Ovary (tissue), 3 donors: ENCODE measurements around the gene NEDD4.

ENCODE experiments used
- EP300 ChIP-seq: sonication (generic); formaldehyde crosslinking; IDR thresholded peaks from one replicate; pipeline ENCODE4 v1.6.1; 2017; ENCODE audit warnings: antibody characterized with exemption
- POLR2A ChIP-seq: fragments of 450-650 bp; IDR thresholded peaks from one replicate; pipeline ENCODE4 v1.6.1; 2017; ENCODE audit warnings: antibody characterized with exemption, mild to moderate bottlenecking, moderate library complexity
- TF ChIP-seq, protein P1 (sequence below), 3 donors: fragments of 450-650 bp in 2 of 3; fragments of 200-600 bp in 1 of 3; IDR thresholded peaks; one replicate each; pipeline versions ENCODE4 v1.5.1 to v1.8.0; 2016 to 2022; ENCODE audit warnings: antibody characterized with exemption in 3 of 3, mild to moderate bottlenecking in 1 of 3
- donor health status: DM: no; HTN: no; CAD: no.

DNA sequence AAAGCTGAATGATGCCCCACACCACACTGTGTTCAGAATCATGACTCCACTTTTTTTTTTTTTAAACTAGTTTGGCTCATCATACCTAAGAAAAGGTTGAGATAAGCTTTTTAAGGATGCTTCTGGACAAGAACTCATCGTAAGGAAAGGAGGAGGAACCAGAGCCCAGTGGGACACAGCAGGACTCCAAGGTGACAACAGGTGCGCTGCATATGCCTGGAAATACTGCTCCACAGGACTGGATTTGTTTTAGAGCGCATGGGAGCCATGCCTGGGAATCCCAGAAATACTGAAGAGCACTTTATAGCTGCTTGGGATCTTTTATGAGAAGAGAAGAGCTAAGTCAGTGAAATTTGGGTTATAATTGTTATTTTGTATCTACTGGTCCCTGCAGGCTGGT lies 93.4 kb downstream of the NEDD4 start:
- TF ChIP-seq, protein P1, sequence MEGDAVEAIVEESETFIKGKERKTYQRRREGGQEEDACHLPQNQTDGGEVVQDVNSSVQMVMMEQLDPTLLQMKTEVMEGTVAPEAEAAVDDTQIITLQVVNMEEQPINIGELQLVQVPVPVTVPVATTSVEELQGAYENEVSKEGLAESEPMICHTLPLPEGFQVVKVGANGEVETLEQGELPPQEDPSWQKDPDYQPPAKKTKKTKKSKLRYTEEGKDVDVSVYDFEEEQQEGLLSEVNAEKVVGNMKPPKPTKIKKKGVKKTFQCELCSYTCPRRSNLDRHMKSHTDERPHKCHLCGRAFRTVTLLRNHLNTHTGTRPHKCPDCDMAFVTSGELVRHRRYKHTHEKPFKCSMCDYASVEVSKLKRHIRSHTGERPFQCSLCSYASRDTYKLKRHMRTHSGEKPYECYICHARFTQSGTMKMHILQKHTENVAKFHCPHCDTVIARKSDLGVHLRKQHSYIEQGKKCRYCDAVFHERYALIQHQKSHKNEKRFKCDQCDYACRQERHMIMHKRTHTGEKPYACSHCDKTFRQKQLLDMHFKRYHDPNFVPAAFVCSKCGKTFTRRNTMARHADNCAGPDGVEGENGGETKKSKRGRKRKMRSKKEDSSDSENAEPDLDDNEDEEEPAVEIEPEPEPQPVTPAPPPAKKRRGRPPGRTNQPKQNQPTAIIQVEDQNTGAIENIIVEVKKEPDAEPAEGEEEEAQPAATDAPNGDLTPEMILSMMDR (IDR thresholded peaks at IDR 0.05), result no peak
- TF ChIP-seq POLR2A, result no peak
- no peak for TF ChIP-seq EP300
